HG03558 (cell line): ENCODE data around the gene CAMSAP1.

Source experiments
- ATAC-seq: cut with Tn5 transposase; IDR thresholded peaks from one replicate; pipeline ENCODE4 v1.9.1; 2021; ENCODE audit warnings: moderate number of reproducible peaks; ENCODE audit not compliant: unreplicated experiment; ENCODE audit errors: extremely low read depth

Gene CAMSAP1

GRCh38 chr9:135799261-135799660 lies 108.1 kb downstream of the CAMSAP1 start:
- ATAC-seq = no peak

- no peak for ATAC-seq
Observed at GRCh38 chr9:135798263-135798585, 109.1 kb downstream of the CAMSAP1 start.

- ATAC-seq = no peak
Observed at GRCh38 chr9:135797507-135798262, 109.7 kb downstream of the CAMSAP1 start.

- no peak for ATAC-seq
Observed at GRCh38 chr9:135796784-135797485, 110.4 kb downstream of the CAMSAP1 start.

GRCh38 chr9:135795391-135795790 lies 112.0 kb downstream of the CAMSAP1 start:
- ATAC-seq = no peak

GRCh38 chr9:135794361-135794885 lies 112.9 kb downstream of the CAMSAP1 start:
- ATAC-seq = no peak

- ATAC-seq = no peak
Observed at GRCh38 chr9:135794057-135794335, 113.3 kb downstream of the CAMSAP1 start.

- ATAC-seq = no peak
Observed at GRCh38 chr9:135793221-135794056, 113.9 kb downstream of the CAMSAP1 start.

- no peak for ATAC-seq
Observed at GRCh38 chr9:135792268-135793128, 114.8 kb downstream of the CAMSAP1 start.

- no peak for ATAC-seq
Observed at GRCh38 chr9:135791431-135792267, 115.7 kb downstream of the CAMSAP1 start.

- no peak for ATAC-seq
Observed at GRCh38 chr9:135790850-135791249, 116.5 kb downstream of the CAMSAP1 start.

- no peak for ATAC-seq
Observed at GRCh38 chr9:135790356-135790755, 117.0 kb downstream of the CAMSAP1 start.

- no peak for ATAC-seq
Observed at GRCh38 chr9:135789838-135790291, 117.5 kb downstream of the CAMSAP1 start.

- ATAC-seq = no peak
Observed at GRCh38 chr9:135788576-135789300, 118.6 kb downstream of the CAMSAP1 start.

- no peak for ATAC-seq
Observed at GRCh38 chr9:135787776-135788575, 119.4 kb downstream of the CAMSAP1 start.

- no peak for ATAC-seq
Observed at GRCh38 chr9:135787317-135787716, 120.0 kb downstream of the CAMSAP1 start.

GRCh38 chr9:135786146-135786690 lies 121.1 kb downstream of the CAMSAP1 start:
- no peak for ATAC-seq
